Muscle layer of duodenum (tissue), 2 donors: ENCODE results near the gene MORN1.
A peak's percentile ranks its signal among the peaks of the same experiment; 100 is the strongest.

ENCODE experiments used
- H3K27ac ChIP-seq: one replicate; pipeline ENCODE4 v1.7.0; 2013; ENCODE audit warnings: mild to moderate bottlenecking, low read length
- H3K27me3 ChIP-seq: one replicate; pipeline ENCODE4 v1.7.0; 2013; ENCODE audit warnings: low read depth, mild to moderate bottlenecking, control low read depth, low read length
- H3K36me3 ChIP-seq, 2 donors: one replicate each; pipeline ENCODE4 v1.7.0; 2013; ENCODE audit warnings: low read length in 2 of 2, control low read depth in 1 of 2, mild to moderate bottlenecking in 1 of 2; ENCODE audit not compliant: insufficient read depth in 2 of 2, control insufficient read depth in 1 of 2
- H3K4me1 ChIP-seq, 2 donors: one replicate each; pipeline ENCODE4 v1.7.0; 2013; ENCODE audit warnings: low read length in 2 of 2, mild to moderate bottlenecking in 2 of 2, control low read depth in 1 of 2, moderate library complexity in 1 of 2; ENCODE audit not compliant: insufficient read depth in 2 of 2, control insufficient read depth in 1 of 2
- H3K4me3 ChIP-seq, 2 donors: one replicate each; pipeline ENCODE4 v1.7.0; 2013; ENCODE audit warnings: low read length in 2 of 2, low read depth in 1 of 2, mild to moderate bottlenecking in 1 of 2
- H3K9me3 ChIP-seq, 2 donors: one replicate each; pipeline ENCODE4 v1.7.0; 2013; ENCODE audit warnings: low read length in 2 of 2, control low read depth in 1 of 2, mild to moderate bottlenecking in 1 of 2; ENCODE audit not compliant: control insufficient read depth in 1 of 2
- donor health status: healthy.

The MORN1 gene

DNA sequence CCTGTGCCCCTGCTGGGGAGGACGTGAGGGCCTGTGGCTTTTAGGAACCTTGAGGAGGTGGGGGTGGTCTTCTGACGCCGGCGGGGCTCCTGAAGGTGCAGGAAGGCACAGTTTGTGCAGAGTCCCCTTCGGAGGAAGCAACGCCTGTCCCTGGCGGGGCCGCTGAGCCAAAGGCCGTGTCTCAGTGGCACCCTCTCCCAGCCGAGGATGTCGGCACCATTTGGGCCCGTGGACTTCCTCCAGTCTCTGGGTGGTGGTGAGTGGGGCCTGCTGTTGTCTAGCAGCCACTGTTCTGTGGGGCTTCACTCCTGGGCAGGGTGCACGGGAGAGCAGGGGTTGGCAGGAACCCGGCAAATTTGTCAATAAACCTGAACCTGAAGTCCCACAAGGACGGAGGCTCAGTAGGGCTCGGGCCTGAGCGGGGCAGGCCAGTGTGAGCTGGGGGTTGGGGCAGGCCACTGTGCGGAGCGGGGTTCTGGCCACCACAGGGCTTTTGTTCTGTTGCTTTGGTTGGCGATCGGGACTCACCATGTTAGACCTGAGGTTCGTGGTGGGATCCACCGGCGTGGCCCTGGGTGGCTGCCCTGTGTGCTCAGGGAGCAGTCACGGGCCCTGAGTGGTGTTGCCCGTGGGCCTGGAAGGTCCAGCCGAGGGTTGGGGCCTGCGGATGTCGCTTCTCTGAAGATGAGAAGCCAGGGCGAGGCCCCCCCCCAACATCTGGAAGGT lies 98.5 kb downstream of the MORN1 start:
- Histone ChIP-seq H3K4me1 (peaks cover 15 to 71% of the 10 kb centered on the region in 2 donors), H3K9me3 (no peaks in the 10 kb centered on the region), H3K27ac (no peak overlapping the region), H3K4me3 (no peak overlapping the region), H3K27me3 (no peaks in the 10 kb centered on the region), H3K36me3 (no peaks in the 10 kb centered on the region)

DNA sequence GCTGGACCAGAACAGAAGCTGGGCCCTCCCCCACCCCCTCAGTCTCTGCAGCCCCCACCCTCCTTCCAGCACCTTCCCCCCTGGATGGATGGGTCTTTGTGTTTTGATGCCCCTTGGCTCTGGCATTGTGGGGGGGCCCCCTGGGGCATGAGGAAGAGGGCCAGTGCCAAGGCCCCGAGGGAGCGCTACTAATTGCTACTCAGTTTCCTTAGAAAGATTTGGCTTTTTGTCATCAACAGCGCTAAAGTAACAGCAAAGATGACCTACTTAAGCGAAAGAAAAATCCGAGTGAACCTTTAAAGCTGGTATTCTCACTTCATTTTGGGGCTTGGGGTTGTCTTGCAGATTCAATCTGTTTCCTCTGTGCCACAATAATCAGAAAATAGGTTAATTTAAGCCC lies 99.8 kb downstream of the MORN1 start:
- H3K27me3 ChIP-seq, result no peaks in the 10 kb centered on the region
- no peak overlapping the region for H3K27ac ChIP-seq
- peaks cover 15 to 75% of the 10 kb centered on the region in 2 donors for H3K4me1 ChIP-seq
- peak overlapping the region in 1 of 2 donors; percentile 41 for H3K4me3 ChIP-seq
- no peaks in the 10 kb centered on the region for H3K36me3 ChIP-seq
- no peaks in the 10 kb centered on the region for H3K9me3 ChIP-seq

DNA sequence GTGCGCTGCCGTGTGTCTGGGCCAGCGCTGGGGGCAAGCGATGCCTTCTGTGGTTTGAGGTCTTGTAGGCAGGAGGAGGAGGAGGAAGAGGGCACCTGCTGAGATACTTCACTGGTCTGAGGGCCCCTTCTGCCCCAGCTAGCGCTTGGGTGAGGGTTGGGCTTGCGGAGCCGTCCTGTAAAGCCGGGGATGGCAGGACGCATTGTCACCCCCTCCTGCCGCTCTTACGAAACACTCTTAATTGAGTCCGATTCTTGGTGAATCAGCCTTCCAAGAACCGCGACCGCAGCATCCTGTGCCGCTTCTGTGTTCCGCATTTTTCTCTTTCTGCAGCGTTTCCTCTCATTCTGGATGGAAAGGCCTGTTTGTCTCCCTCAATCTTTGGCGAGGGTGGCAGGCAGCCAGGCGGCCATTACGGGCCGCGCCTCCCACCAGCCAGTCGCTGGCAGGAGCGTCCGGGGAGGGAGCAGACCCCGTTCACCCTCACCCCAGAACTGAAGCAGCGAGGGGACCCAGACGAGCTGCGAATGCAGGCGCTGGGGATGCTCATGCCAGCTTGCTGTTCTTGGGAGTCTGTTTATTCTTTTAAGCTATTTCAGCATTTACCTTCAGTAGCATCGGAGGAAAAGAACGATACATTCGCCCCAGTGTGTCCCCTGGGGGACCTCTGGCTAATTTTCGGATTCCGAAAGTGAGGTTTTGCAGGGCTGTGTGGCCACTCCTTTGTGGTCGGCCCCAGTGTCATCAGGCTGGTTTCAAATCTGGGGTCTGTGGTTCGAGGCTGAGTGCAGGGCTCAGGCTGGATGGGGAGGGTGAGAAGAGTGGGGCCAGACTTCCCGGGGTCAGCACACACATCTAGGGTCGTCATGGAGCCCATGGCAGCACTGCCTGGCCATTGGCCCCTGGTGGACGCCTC lies 100.5 kb downstream of the MORN1 start:
- Histone ChIP-seq H3K27ac (peak overlapping the region; percentile 79), H3K4me3 (peak overlapping the region in 1 of 2 donors; percentile 41), H3K4me1 (peaks cover 15 to 76% of the 10 kb centered on the region in 2 donors), H3K36me3 (no peaks in the 10 kb centered on the region), H3K9me3 (no peaks in the 10 kb centered on the region), H3K27me3 (no peaks in the 10 kb centered on the region)

DNA sequence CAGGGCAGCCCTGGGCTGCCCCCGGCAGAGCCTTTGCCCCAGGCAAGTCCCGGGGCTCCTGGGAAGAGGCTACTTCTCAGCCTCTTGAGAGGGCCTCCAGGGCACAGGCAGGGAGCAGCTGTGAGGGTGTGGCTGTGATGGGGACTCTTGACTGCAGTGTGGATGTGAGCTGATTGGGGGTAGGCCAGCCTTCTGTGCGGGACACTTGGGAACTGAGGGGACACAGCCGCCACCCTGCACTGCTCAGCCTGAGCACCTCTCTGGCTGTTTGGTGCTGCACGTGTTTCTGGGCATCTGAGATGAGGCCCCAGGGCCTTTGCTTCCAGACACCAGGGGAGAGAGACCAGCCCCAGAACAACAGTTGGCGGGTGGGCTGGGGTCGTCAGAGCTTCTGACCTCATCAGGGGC lies 101.2 kb downstream of the MORN1 start:
- no peaks in the 10 kb centered on the region for H3K9me3 ChIP-seq
- no peaks in the 10 kb centered on the region for H3K27me3 ChIP-seq
- peak overlapping the region; percentile 79 for H3K27ac ChIP-seq
- no peaks in the 10 kb centered on the region for H3K36me3 ChIP-seq
- H3K4me1 ChIP-seq, result peaks cover 15 to 72% of the 10 kb centered on the region in 2 donors
- H3K4me3 ChIP-seq, result peak overlapping the region in 1 of 2 donors; percentile 41

DNA sequence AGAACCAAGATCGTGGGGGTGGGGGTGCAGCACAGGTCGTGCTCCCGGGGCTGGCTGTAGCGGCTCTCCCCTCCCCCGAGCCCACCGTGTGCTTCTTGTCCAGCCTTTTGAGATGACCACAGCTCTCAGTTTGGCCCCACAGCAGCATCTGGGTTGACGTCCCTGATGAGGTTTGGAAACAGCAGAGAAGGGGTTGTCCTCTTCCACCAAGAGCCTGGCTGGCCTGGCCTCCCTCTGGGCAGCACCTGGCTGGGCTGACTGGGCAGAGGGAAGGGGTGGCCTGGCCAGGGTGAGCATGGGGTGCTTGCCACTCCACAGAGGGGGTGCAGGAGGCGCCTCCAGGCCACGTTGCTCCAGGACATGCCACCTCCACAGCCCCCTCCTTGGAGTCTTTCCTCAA lies 101.7 kb downstream of the MORN1 start:
- no peaks in the 10 kb centered on the region for H3K27me3 ChIP-seq
- H3K4me3 ChIP-seq, result no peak overlapping the region
- H3K27ac ChIP-seq, result peak overlapping the region; percentile 79
- H3K36me3 ChIP-seq, result no peaks in the 10 kb centered on the region
- H3K9me3 ChIP-seq, result no peaks in the 10 kb centered on the region
- peaks cover 15 to 66% of the 10 kb centered on the region in 2 donors for H3K4me1 ChIP-seq

DNA sequence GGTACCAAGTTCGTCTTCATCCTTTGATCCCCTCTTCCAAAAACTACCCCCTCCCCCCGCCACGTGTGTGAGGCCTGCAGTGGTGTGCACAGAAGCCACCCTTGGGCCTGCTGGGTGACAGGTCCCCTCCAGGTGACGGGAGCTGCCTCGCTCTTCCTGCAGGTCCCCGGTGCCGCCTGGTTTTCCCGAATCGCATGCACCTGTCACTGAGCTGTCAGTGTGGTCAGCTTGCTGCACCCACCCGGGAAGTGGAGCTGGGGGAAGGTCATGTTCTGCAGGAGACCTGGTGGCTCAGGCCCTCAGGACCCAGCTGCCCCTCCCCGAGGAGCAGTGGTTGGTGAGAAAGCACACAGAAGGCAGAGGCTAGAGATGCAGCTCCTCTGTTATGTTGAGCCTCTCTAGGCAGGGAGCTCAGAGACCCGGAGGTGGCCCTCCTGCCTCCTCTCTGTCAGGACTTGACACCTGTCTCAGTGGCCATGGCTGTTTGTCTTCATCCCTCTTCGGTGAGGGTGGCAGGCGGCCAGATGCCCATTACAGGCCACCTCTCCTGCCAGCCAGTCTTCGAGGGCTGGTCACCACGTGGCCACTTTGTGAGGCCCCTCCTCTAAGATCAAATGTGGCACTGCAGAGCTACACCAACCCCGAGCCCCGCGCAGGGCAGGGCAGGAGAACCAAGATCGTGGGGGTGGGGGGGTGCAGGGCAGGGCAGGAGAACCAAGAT lies 102.4 kb downstream of the MORN1 start:
- Histone ChIP-seq H3K36me3 (no peaks in the 10 kb centered on the region), H3K4me3 (no peak overlapping the region), H3K4me1 (peaks cover 11 to 60% of the 10 kb centered on the region in 2 donors), H3K9me3 (no peaks in the 10 kb centered on the region), H3K27me3 (no peaks in the 10 kb centered on the region), H3K27ac (no peak overlapping the region)

DNA sequence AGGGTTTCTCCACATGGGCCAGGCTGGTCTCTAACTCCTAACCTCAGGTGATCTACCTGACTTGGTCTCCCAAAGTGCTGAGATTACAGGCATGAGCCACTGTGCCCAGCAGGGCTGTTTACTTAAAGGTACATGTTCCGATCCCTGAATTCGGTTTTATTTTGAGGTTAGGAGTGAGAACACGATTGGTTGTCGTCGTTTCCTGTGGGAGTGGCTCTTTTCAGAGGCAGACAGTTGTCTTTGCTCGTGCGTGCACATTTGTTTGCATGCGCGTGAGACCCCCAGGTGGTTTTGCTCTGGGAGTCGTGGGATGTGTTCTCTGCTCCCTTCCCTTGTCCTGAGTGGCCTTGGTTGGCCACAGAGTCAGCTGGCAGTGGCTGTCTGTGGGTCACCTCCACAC lies 103.0 kb downstream of the MORN1 start:
- Histone ChIP-seq H3K36me3 (no peaks in the 10 kb centered on the region), H3K27ac (no peak overlapping the region), H3K9me3 (no peaks in the 10 kb centered on the region), H3K27me3 (no peaks in the 10 kb centered on the region), H3K4me3 (no peak overlapping the region), H3K4me1 (peaks cover 9 to 60% of the 10 kb centered on the region in 2 donors)

DNA sequence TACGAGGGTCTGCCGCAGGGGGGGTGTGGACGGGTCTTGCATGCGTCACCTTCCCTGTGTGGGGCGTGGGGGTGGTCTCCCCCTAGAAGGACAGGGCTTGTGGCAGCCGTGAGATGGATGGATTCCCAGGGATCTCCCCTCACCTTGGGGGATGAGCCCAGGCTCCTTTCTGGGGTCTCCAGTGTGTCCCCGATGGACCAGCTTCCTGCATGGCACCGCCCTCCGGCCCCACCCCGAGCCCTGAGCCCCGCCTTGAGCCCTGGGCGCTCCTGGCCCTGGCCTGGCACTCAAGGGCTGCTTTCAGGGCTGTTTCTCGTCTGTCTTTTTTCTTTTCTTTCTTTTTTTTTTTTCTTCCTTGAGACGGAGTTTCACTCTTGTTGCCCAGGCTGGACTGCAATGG lies 103.7 kb downstream of the MORN1 start:
- Histone ChIP-seq H3K4me1 (peaks cover 9 to 60% of the 10 kb centered on the region in 2 donors), H3K4me3 (no peak overlapping the region), H3K27me3 (no peaks in the 10 kb centered on the region), H3K9me3 (no peaks in the 10 kb centered on the region), H3K36me3 (no peaks in the 10 kb centered on the region), H3K27ac (no peak overlapping the region)

DNA sequence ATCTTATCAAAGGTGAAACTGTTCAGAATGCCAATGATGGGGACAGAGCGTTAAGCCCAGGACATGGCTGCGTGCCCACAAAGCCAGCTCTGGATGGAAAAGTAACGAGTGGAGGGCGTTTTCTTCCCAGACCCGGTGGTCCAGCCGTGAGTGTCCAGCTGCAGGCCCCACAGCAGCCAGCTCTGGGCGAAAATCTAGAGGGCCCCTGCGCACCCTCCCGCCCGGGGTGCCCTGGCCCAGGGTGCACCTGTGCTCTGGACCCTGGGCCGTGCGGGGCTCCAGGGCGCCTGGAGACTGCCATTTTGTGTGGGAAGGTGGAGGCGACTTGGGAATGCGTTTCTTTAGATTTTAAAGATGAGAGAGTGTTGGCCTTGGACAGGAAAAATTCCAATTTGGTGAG lies 104.4 kb downstream of the MORN1 start:
- no peak overlapping the region for H3K4me3 ChIP-seq
- no peaks in the 10 kb centered on the region for H3K9me3 ChIP-seq
- H3K36me3 ChIP-seq, result no peaks in the 10 kb centered on the region
- H3K4me1 ChIP-seq, result peaks cover 9 to 54% of the 10 kb centered on the region in 2 donors
- H3K27me3 ChIP-seq, result no peaks in the 10 kb centered on the region
- H3K27ac ChIP-seq, result no peak overlapping the region

DNA sequence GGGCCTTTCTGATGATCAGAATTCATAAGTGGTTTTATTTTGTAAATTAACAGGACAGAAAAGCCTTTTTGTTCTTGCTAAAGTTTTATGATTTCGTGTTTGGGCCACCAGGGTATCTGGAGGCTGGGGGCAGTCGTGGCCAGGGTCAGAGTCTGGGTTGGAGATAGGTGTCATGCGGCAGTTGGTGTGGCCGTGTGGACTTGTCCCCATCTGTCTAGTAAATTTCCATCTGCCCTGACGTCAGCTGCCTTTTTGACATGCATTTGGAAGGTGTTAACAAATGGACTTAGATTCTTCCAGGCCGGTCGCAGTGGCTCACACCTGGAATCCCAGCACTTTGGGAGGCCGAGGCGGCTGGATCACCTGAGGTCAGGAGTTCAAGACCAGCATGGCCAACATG lies 106.4 kb downstream of the MORN1 start:
- Histone ChIP-seq H3K9me3 (no peaks in the 10 kb centered on the region), H3K27ac (no peak overlapping the region), H3K4me3 (no peak overlapping the region), H3K27me3 (no peaks in the 10 kb centered on the region), H3K4me1 (peaks cover 5 to 35% of the 10 kb centered on the region in 2 donors), H3K36me3 (no peaks in the 10 kb centered on the region)
